GM18951 (cell line): ENCODE measurements around the gene STK32C.
"Not testable (repeated sequence)": the region's sequence is repeated elsewhere in the genome, so short reads cannot be mapped to it uniquely, and the experiment has no call there.

ENCODE experiments used
- POLR2A ChIP-seq: IDR thresholded peaks from 4 replicates; pipeline ENCODE4 v1.6.1; 2011; ENCODE audit warnings: mild to moderate bottlenecking; ENCODE audit not compliant: insufficient read length, insufficient read depth; ENCODE audit errors: extremely low read depth
- in situ Hi-C: fragments of 300-500 bp; cut with MboI; formaldehyde crosslinking; loops from one replicate; pipeline ENCODE4 v1.12.0; 2022; ENCODE audit warnings: low sequenced_read_pairs, mixed read lengths, inconsistent platforms; ENCODE audit not compliant: unreplicated experiment

STK32C gene

DNA sequence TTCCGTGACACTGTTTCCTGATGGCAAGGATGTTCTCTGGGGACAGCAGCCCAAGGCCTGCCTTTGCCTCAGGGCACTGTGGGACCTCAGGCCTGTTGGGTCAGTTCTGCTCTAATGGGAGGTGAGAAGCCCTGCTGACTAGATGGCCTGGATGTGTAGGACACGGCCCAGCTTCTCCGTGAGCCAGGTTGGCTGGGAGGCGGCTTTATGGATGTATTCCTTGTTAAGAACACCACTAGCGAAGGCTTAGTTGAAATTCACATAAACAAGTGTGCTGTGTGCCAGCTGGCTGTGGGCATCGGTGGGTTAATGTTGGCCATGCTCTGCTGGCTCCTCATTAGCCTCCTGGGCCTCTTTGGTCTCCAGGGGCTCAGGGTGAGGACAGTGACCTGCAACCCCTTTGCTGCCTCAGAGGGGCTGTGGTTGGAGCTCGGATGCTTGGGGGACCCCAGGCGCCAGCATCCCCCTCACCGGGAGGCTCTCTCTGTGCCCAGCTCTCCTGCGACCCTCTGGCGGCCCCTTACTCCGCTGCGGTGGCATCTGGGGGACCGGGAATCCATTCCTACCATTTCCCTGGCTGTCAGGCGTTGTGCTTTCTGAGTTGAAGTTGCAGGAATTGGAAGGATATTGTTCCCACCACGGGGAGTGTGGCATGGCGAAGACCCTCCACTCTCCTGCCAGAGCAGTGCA is 143.8 kb downstream of the STK32C start:
- no peak for TF ChIP-seq POLR2A
- in situ Hi-C loops: no loop called here

DNA sequence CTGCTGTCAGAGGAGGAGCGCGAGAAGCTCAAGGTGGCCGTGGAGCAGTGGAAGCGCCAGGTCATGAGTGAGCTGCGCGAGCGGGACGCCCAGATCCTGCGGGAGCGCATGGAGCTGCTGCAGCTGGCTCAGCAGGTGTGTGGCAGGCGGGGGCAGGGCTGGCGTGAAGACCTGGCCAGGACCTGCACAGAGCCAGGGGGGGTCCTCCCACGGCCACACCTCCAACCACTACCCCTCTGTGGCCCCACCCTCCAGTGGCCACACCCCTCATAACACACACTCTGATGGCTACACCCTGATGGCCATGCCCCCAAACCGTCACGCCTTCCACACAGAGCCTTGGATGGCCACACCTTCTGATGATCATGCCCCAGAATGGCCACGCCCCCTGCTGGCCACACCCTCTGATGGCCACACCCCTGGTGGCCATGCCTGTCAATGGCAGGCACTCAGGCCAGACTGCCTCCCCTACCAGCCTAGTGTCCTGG is 144.4 kb downstream of the STK32C start:
- no peak for TF ChIP-seq POLR2A
- in situ Hi-C loops: no loop called here

DNA sequence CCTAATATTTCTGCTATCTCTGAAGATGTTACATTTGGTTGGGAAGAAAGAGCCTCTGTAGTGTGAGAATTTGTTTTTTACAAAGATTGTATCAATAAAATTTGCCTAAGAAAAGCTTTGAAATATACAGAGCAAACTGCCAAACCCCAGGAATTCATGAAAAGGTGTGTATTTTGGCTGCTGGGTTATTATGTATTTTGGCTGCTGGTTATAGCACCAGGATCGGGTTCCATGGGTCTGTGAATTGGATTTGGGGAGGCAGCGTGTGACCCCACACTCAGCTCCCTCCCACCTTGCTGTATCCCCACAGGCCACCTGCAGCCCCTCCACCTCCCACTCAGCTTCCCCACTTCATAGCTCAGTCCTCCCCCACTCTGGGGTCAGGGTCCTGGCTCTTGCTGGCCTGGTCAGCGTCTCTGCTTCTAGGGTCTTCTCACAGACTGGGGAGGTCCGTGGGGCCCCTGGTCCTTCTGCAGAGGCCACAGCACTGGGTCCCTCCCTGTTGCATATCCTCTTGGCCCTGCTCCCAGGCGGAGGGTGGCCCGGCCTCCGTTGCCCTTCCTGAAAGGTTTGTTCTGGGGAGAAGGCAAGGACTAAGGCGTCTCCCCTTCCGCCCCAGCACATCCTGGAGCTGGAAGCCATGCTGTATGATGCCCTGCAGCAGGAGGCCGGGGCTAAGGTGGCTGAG is 145.0 kb downstream of the STK32C start:
- no peak for TF ChIP-seq POLR2A
- in situ Hi-C loops: no loop called here

DNA sequence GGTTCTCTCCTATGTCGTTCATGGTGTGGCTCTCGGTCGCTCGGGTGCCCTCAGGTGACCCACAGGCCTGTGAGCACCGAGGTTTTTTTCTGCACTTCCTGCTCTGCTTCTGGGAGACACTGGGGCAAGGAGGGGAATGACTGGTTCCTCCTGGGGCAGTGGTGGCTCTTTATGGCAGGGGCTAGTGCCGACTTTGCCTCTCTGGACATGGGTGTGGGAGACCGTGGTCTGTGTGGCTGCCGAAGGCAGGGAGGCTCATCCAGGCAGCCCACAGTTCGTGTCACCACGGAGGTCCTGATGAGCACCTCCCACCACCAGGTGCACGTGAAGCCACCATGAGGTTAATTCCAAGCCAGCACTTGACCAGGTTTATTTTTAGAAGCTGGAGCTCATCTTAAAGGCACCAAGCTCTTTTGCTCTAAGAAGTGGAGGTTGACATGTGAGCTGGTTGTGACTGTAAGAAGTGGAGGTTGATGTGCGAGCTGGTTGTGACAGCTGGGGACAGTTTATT is 145.7 kb downstream of the STK32C start:
- no peak for TF ChIP-seq POLR2A
- in situ Hi-C loops: no loop called here

- in situ Hi-C loops: not testable (repeated sequence)
Measured at GRCh38 chr10:132160834-132161622, 146.7 kb downstream of the STK32C start.

GRCh38 chr10:132160231-132160630 is 147.5 kb downstream of the STK32C start:
- in situ Hi-C loops: not testable (repeated sequence)

- in situ Hi-C loops: not testable (repeated sequence)
Measured at GRCh38 chr10:132159302-132160230, 148.2 kb downstream of the STK32C start.

DNA sequence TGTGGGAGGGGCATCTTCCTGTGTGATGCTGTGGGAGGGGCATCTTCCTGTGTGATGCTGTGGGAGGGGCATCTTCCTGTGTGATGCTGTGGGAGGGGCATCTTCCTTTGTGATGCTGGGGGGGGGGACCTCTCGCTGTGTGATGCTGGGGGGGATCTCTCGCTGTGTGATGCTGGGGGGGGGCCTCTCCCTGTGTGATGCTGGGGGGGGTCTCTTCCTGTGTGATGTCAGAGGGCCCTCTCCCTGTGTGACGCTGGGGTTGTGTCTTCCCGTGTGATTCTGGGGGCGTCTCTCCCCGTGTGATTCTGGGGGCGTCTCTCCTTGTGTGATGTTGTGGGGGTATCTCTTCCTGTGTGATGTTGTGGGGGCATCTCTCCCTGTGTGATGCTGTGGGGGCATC is 148.9 kb downstream of the STK32C start:
- in situ Hi-C loops: no loop called here
- TF ChIP-seq POLR2A: no peak

- in situ Hi-C loops: no loop called here
- TF ChIP-seq POLR2A: no peak
Measured at GRCh38 chr10:132158122-132158741, 149.5 kb downstream of the STK32C start.
